ENCODE data around the gene SPINDOC.

DNA sequence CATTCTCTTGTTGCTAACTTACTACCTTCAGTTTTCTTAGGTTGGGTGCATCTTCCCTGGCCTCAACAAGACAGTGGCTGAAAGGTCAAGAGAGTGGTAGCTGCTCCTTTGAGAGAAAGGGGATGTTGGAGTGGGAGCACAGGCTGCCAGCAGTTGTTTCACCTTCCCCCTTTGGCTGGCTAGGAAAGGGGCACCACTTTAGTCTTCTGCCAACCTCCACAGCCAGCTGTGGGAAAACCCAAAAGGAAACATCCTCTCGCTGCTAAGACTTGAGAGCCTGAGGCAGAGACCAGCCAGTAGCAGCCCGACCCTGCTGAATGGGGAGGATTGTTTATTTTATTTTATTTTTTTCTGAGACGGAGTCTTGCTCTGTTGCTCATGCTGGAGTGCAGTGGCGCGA, 60.1 kb downstream of the SPINDOC start:
- TF ChIP-seq, protein P1, sequence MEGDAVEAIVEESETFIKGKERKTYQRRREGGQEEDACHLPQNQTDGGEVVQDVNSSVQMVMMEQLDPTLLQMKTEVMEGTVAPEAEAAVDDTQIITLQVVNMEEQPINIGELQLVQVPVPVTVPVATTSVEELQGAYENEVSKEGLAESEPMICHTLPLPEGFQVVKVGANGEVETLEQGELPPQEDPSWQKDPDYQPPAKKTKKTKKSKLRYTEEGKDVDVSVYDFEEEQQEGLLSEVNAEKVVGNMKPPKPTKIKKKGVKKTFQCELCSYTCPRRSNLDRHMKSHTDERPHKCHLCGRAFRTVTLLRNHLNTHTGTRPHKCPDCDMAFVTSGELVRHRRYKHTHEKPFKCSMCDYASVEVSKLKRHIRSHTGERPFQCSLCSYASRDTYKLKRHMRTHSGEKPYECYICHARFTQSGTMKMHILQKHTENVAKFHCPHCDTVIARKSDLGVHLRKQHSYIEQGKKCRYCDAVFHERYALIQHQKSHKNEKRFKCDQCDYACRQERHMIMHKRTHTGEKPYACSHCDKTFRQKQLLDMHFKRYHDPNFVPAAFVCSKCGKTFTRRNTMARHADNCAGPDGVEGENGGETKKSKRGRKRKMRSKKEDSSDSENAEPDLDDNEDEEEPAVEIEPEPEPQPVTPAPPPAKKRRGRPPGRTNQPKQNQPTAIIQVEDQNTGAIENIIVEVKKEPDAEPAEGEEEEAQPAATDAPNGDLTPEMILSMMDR (conservative IDR thresholded peaks at IDR 0.05; ENCODE audit: low read depth, low read length), result no peak
- no peak for TF ChIP-seq EZH2 (IDR thresholded peaks at IDR 0.05; ENCODE audit: borderline replicate concordance, low read depth, low read length, poor library complexity, severe bottlenecking)
